ENCODE results near the gene MOCS1. TPM values are rescaled to one million over a fixed set of nuclear protein-coding genes. Genes with fewer than 3 reads are reported as not detected.

Gene MOCS1
- polyA plus RNA-seq, 1 of the 3 experiments (the other 2 are of a cell fraction): 4.2 TPM

DNA sequence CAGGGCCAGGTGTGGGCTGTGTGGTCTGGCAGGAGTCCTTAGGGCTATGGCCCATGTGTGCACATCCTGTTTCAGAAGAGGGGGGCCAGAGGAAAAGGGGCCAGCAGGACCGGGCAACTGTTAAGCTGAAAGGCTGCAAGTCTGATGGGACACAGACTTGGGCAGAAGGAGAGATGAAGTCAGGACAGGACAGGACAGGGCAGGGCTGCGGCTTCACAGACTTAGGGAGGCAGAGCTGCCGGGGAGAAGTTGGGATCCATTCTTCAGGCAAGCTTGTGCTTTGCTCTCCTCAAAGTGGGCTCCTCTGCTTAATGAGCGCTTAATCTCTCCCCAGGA is 28.7 kb downstream of the MOCS1 start:
- CTCF ChIA-PET: interaction anchor here (0.6 to 1.7 kb wide), 4 partner anchors 11 to 543 kb away, joined by 3 to 6 read pairs (median 4); no protein-coding TSS in a partner anchor
- no peaks in the 10 kb centered on the region for H3F3A ChIP-seq (replicated peaks; ENCODE audit: insufficient read depth)
- H4K20me1 ChIP-seq (ENCODE audit: insufficient read depth): no peaks in the 10 kb centered on the region
- H3K27me3 ChIP-seq (ENCODE audit: insufficient read depth): no peaks in the 10 kb centered on the region
- no peak overlapping the region; a peak in 1 of 4 replicates for H3K27ac ChIP-seq (ENCODE audit: low read depth in 2 of 2, low read length in 1 of 2)
- H3K4me2 ChIP-seq: no peak overlapping the region
- H3K9me3 ChIP-seq: no peaks in the 10 kb centered on the region
- no peak for TF ChIP-seq RAD21 (IDR thresholded peaks at IDR 0.05; ENCODE audit: low read length)
- no peak for TF ChIP-seq NFIC (IDR thresholded peaks at IDR 0.05; ENCODE audit: borderline replicate concordance)
- TF ChIP-seq, protein P1, sequence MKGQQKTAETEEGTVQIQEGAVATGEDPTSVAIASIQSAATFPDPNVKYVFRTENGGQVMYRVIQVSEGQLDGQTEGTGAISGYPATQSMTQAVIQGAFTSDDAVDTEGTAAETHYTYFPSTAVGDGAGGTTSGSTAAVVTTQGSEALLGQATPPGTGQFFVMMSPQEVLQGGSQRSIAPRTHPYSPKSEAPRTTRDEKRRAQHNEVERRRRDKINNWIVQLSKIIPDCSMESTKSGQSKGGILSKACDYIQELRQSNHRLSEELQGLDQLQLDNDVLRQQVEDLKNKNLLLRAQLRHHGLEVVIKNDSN (IDR thresholded peaks at IDR 0.05; ENCODE audit: borderline replicate concordance, low read depth): no peak
- no peak for TF ChIP-seq CHD2 (IDR thresholded peaks at IDR 0.05; ENCODE audit: low read length, partially characterized antibody)
- no peak for TF ChIP-seq TAF1 (IDR thresholded peaks at IDR 0.05; ENCODE audit: borderline replicate concordance, low read depth, low read length)
- TF ChIP-seq REST (IDR thresholded peaks at IDR 0.05; ENCODE audit: low read depth, low read length): no peak
- TF ChIP-seq PBX3 (IDR thresholded peaks at IDR 0.05): no peak
- no peak for TF ChIP-seq RCOR1 (IDR thresholded peaks at IDR 0.05; ENCODE audit: low read length)
- TF ChIP-seq, protein P2, sequence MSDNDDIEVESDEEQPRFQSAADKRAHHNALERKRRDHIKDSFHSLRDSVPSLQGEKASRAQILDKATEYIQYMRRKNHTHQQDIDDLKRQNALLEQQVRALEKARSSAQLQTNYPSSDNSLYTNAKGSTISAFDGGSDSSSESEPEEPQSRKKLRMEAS (IDR thresholded peaks at IDR 0.05; ENCODE audit: low read depth): no peak
- no peak for TF ChIP-seq RXRA (IDR thresholded peaks at IDR 0.05; ENCODE audit: borderline replicate concordance, low read depth)
- TF ChIP-seq TCF12 (IDR thresholded peaks at IDR 0.05): no peak
- TF ChIP-seq JUND (IDR thresholded peaks at IDR 0.05): no peak
- no peak for TF ChIP-seq FOXM1 (IDR thresholded peaks at IDR 0.05; ENCODE audit: low read depth)
- TF ChIP-seq POLR2AphosphoS5 (IDR thresholded peaks at IDR 0.05; ENCODE audit: low read depth, low read length): no peak
- TF ChIP-seq, protein P3, sequence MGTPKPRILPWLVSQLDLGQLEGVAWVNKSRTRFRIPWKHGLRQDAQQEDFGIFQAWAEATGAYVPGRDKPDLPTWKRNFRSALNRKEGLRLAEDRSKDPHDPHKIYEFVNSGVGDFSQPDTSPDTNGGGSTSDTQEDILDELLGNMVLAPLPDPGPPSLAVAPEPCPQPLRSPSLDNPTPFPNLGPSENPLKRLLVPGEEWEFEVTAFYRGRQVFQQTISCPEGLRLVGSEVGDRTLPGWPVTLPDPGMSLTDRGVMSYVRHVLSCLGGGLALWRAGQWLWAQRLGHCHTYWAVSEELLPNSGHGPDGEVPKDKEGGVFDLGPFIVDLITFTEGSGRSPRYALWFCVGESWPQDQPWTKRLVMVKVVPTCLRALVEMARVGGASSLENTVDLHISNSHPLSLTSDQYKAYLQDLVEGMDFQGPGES (IDR thresholded peaks at IDR 0.05; ENCODE audit: low read depth, low read length): no peak
- TF ChIP-seq EZH2phosphoT487 (IDR thresholded peaks at IDR 0.05; ENCODE audit: borderline replicate concordance, low read depth): no peak
- TF ChIP-seq USF2 (IDR thresholded peaks at IDR 0.05; ENCODE audit: borderline replicate concordance, low read depth, low read length): no peak
- no peak for TF ChIP-seq NRF1 (IDR thresholded peaks at IDR 0.05; ENCODE audit: low read depth, low read length)
- TF ChIP-seq TEAD4 (IDR thresholded peaks at IDR 0.05; ENCODE audit: borderline replicate concordance, insufficient read depth): no peak
- H3K4me3 ChIP-seq (ENCODE audit: low read depth in 2 of 2, low read length in 1 of 2): no peak overlapping the region
- no peak for DNase-seq
- H3K79me2 ChIP-seq (ENCODE audit: insufficient read depth): no peaks in the 10 kb centered on the region
- 87% methylated on average over 4 of the region's 4 CpGs for WGBS (ENCODE audit: low lambda C conversion rate)
- no peak overlapping the region for H3K9ac ChIP-seq
- H3K4me1 ChIP-seq (ENCODE audit: control insufficient read depth in 1 of 2, insufficient read depth in 2 of 2, low read depth in 1 of 2, low read length in 1 of 2): peaks cover 0 to 4% of the 10 kb centered on the region in 2 experiments; a peak in 1 of 4 replicates
- no peak overlapping the region for H2AFZ ChIP-seq (ENCODE audit: low read depth)
- POLR2A ChIA-PET: no interaction called here
- H3K9me2 ChIP-seq: no peaks in the 10 kb centered on the region
- H3K36me3 ChIP-seq (replicated peaks in 1 of 2; ENCODE audit: control insufficient read depth in 1 of 2, insufficient read depth in 2 of 2, low read length in 1 of 2): no peaks in the 10 kb centered on the region

Data from SK-N-SH (cell line).